GM12878 (cell line): Measurements from ENCODE around the gene RAF1. TPM values are rescaled to one million over a fixed set of nuclear protein-coding genes. Genes with fewer than 3 reads are reported as not detected.

Source experiments
- BACH1 ChIP-seq: fragments of 450-650 bp; IDR thresholded peaks from 2 replicates; pipeline ENCODE4 v1.6.1; 2017; ENCODE audit warnings: mild to moderate bottlenecking, borderline replicate concordance
- BCLAF1 ChIP-seq: fragments of 450-650 bp; IDR thresholded peaks from 2 replicates; pipeline ENCODE4 v1.6.1; 2017; ENCODE audit warnings: antibody characterized with exemption, mild to moderate bottlenecking, moderate library complexity
- HDAC6 ChIP-seq: fragments of 200-600 bp; sonication (generic); IDR thresholded peaks from one replicate; pipeline ENCODE4 v1.8.0; 2017; ENCODE audit warnings: antibody characterized with exemption; ENCODE audit not compliant: unreplicated experiment
- IRF5 ChIP-seq: fragments of 450-650 bp; IDR thresholded peaks from 2 replicates; pipeline ENCODE4 v1.6.1; 2017; ENCODE audit warnings: borderline replicate concordance
- NFIC ChIP-seq: IDR thresholded peaks from 2 replicates; pipeline ENCODE4 v1.6.1; 2012; ENCODE audit warnings: low read depth, mild to moderate bottlenecking, inconsistent platforms, low read length, moderate library complexity
- NR2F1 ChIP-seq: fragments of 450-650 bp; conservative IDR thresholded peaks from 2 replicates; pipeline ENCODE4 v1.6.1; 2017; ENCODE audit warnings: mild to moderate bottlenecking
- PAX8 ChIP-seq: fragments of 450-650 bp; IDR thresholded peaks from 2 replicates; pipeline ENCODE4 v1.6.1; 2017; ENCODE audit warnings: mild to moderate bottlenecking, moderate library complexity
- PBX3 ChIP-seq: IDR thresholded peaks from 2 replicates; pipeline ENCODE4 v1.6.1; 2011; ENCODE audit warnings: mild to moderate bottlenecking, low read depth, low read length, moderate library complexity; ENCODE audit not compliant: insufficient replicate concordance
- RELA ChIP-seq: fragments of 450-650 bp; IDR thresholded peaks from 2 replicates; pipeline ENCODE4 v1.8.0; 2014; ENCODE audit warnings: borderline replicate concordance; ENCODE audit not compliant: partially characterized antibody
- SRF ChIP-seq, 2 experiments: IDR thresholded peaks; 2 replicates each; pipeline ENCODE4 v1.6.1; 2011; ENCODE audit warnings: low read depth in 2 of 2, low read length in 2 of 2, mild to moderate bottlenecking in 1 of 2, moderate library complexity in 1 of 2
- TCF3 ChIP-seq: IDR thresholded peaks from 2 replicates; pipeline ENCODE4 v1.6.1; 2012; ENCODE audit warnings: low read depth, mild to moderate bottlenecking, low read length, borderline replicate concordance; ENCODE audit not compliant: insufficient read depth
- ZBED1 ChIP-seq: IDR thresholded peaks from 2 replicates; pipeline ENCODE4 v1.6.1; 2016; ENCODE audit warnings: borderline replicate concordance
- ZNF217 ChIP-seq: fragments of 450-650 bp; IDR thresholded peaks from 2 replicates; pipeline ENCODE4 v1.6.1; 2017; ENCODE audit warnings: antibody characterized with exemption, mild to moderate bottlenecking
- polyA plus RNA-seq, 11 experiments: library from polyadenylated mRNA; depleted of rRNA in 4 of 11; unstranded in 6 of 11; stranded (reverse) in 5 of 11; fragments of >200 nt; fragmentation: Nextera tagmentation in 4 of 11; fragmentation: Illumina TruSeq in 1 of 11; extraction: Ambion mirVana in 4 of 11; extraction: Trizol in 1 of 11; gene quantifications; 1 replicate in 1 of 11; 2 replicates in 10 of 11; pipeline versions ENCODE4 v1.2.1 to v1.2.3, GENCODE V29; 2011 to 2016; ENCODE audit warnings: inconsistent platforms in 2 of 11, missing spikeins in 2 of 11, low read depth in 1 of 11
- total RNA-seq, 4 experiments: library from RNA; depleted of rRNA in 3 of 4; stranded (reverse); fragments of >200 nt in 3 of 4; fragmentation: Illumina TruSeq in 1 of 4; extraction: Trizol in 1 of 4; gene quantifications; 2 replicates each; pipeline versions ENCODE4 v1.2.1 to v1.2.3, GENCODE V29; 2013 to 2021
- TF ChIP-seq, protein P1 (sequence below): fragments of 450-650 bp; IDR thresholded peaks from 2 replicates; pipeline ENCODE4 v1.6.1; 2018; ENCODE audit warnings: borderline replicate concordance, mild to moderate bottlenecking; ENCODE audit not compliant: partially characterized antibody
- TF ChIP-seq, protein P2 (sequence below): fragments of 450-650 bp; IDR thresholded peaks from 2 replicates; pipeline ENCODE4 v1.6.1; 2018; ENCODE audit warnings: mild to moderate bottlenecking, low read depth, moderate library complexity; ENCODE audit not compliant: partially characterized antibody

Gene RAF1
- total and polyA plus RNA-seq, 10 of the 15 experiments (the other 5 are each of a cell fraction or from before 2014, with no cell fraction given), result 20.4 to 151 (median 77.8) TPM

DNA sequence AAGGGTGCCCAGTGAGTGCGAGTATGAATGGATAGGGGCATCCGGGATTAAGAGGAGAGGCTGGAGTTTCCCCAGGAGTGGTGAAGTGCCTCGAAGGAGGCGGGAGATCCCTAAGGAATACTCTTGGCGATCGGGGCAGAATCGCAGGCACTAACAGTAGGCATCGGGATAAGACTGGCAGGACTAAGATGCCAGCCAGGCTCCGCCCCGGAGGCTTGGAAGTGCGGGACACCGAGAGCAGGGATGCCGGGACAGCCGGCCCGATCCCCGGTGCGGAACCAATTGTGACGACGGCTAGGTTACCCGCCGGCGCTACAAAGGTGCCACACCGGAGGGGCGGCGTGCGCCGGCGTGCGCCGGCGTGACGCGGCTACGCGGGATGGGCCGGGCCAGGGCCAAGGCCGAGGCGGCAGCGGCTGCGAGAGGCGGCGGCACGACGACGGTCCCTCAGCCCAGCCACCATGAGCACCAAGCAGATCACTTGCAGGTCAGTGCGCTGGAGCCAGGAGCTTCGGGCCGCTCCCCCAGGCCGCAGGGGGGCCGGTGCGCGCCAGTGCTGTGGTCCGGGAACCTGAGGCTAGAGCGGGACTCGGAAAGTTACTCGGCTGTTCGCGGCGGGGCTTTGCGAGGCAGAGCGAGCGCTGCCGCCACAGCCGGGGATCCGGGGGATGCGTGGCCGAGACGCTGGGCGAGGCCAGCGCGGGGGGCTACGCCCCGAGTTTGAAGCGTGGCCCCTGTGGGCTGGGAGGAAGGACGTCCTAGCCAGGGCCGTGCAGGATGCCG lies 107.0 kb downstream of the RAF1 start, which contains the start of gene MKRN2 (continued):
- TF ChIP-seq IRF5 (no peak), ZBED1 (no peak), HDAC6 (peak; percentile 33), RELA (peak; percentile 86), NFIC (no peak), TCF3 (peak; percentile 31; the same call in 1 of the 2 replicates), NR2F1 (peak; percentile 62), SRF (IDR thresholded peaks at IDR 0.05; ENCODE audit: low read depth in 2 of 2, low read length in 2 of 2) (peak; percentile 5 to 84; a peak in 2 of 4 replicates), BCLAF1 (no peak), PBX3 (no peak), ZNF217 (no peak; the same call in 1 of the 2 replicates), PAX8 (no peak), BACH1 (peak; percentile 94; the same call in 1 of the 2 replicates)
- TF ChIP-seq, protein P1, sequence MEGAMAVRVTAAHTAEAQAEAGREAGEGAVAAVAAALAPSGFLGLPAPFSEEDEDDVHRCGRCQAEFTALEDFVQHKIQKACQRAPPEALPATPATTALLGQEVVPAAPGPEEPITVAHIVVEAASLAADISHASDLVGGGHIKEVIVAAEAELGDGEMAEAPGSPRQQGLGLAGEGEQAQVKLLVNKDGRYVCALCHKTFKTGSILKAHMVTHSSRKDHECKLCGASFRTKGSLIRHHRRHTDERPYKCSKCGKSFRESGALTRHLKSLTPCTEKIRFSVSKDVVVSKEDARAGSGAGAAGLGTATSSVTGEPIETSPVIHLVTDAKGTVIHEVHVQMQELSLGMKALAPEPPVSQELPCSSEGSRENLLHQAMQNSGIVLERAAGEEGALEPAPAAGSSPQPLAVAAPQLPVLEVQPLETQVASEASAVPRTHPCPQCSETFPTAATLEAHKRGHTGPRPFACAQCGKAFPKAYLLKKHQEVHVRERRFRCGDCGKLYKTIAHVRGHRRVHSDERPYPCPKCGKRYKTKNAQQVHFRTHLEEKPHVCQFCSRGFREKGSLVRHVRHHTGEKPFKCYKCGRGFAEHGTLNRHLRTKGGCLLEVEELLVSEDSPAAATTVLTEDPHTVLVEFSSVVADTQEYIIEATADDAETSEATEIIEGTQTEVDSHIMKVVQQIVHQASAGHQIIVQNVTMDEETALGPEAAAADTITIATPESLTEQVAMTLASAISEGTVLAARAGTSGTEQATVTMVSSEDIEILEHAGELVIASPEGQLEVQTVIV, result no peak
- TF ChIP-seq, protein P2, sequence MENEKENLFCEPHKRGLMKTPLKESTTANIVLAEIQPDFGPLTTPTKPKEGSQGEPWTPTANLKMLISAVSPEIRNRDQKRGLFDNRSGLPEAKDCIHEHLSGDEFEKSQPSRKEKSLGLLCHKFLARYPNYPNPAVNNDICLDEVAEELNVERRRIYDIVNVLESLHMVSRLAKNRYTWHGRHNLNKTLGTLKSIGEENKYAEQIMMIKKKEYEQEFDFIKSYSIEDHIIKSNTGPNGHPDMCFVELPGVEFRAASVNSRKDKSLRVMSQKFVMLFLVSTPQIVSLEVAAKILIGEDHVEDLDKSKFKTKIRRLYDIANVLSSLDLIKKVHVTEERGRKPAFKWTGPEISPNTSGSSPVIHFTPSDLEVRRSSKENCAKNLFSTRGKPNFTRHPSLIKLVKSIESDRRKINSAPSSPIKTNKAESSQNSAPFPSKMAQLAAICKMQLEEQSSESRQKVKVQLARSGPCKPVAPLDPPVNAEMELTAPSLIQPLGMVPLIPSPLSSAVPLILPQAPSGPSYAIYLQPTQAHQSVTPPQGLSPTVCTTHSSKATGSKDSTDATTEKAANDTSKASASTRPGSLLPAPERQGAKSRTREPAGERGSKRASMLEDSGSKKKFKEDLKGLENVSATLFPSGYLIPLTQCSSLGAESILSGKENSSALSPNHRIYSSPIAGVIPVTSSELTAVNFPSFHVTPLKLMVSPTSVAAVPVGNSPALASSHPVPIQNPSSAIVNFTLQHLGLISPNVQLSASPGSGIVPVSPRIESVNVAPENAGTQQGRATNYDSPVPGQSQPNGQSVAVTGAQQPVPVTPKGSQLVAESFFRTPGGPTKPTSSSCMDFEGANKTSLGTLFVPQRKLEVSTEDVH, result peak; percentile 12
